GM19397 (cell line): ENCODE measurements around the gene KRTAP12-3.

ENCODE experiments used
- ATAC-seq: cut with Tn5 transposase; IDR thresholded peaks from one replicate; pipeline ENCODE4 v1.9.1; 2021; ENCODE audit warnings: mild to moderate bottlenecking, moderate library complexity; ENCODE audit not compliant: unreplicated experiment

Gene KRTAP12-3

DNA sequence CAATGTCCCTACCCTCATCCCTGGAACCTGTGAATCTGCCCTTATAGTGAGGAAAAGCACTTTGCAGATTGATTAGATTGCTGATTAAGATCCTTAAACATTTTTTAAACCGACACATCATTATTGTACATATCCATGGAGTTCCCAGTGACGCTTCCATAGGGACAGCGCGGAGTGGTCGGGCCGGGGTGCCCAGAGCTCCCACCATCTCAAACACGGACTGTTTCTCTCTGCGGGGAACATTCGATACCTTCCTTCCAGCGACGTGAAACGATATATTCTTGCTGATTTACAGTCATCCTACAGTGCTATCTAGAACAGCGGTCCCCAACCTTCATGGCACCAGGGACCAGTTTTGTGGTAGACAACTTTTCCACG is 43.3 kb downstream of the KRTAP12-3 start:
- no peak for ATAC-seq

DNA sequence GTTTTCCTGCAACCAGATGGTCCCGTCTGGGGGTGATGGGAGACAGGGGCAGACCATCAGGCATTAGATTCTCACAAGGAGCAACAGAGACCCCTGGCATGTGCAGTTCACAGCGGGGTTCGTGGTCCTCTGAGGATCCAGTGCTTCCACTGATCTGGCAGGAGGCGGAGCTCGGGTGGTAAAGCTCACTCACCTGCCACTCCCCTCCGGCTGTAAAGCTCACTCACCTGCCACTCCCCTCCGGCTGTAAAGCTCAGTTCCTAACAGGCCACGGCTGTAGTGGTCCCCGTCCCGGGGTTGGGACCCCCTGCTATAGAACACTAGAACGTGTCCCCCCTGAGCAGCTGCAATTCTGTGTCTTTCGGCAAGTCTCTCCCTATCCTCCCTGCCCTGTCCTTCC is 43.8 kb downstream of the KRTAP12-3 start:
- ATAC-seq = no peak

DNA sequence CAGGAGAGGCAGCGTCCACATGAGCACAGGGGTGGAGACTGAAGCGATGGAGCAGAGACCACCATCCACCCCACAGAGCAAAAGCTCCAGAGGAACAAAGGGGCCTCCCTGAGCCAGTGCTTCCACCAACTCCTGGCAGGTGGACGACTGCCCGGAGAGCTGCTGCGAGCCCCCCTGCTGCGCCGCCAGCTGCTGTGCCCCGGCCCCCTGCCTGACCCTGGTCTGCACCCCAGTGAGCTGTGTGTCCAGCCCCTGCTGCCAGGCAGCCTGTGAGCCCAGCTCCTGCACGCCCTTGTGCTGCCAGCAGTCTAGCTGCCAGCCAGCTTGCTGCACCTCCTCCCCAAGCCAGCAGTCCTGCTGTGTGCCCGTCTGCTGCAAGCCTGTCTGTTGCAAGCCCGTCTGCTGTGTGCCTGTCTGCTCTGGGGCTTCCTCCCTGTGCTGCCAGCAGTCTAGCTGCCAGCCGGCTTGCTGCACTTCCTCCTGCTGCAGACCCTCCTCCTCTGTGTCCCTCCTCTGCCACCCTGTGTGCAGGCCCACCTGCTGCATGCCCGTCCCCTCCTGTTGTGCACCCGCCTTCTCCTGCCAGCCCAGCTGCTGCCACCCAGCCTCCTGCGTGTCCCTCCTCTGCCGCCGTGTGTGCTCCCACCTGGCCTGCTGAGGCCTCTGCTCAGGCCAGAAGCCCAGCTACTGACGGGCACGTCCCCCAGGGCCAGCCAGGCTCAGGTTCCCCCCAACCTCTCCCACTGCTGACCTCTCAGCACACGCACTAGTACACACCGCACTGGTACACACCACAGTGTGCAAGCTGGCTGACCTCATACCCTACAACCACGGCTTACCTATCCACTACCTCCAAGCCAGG is 44.6 kb downstream of the KRTAP12-3 start:
- ATAC-seq = no peak

DNA sequence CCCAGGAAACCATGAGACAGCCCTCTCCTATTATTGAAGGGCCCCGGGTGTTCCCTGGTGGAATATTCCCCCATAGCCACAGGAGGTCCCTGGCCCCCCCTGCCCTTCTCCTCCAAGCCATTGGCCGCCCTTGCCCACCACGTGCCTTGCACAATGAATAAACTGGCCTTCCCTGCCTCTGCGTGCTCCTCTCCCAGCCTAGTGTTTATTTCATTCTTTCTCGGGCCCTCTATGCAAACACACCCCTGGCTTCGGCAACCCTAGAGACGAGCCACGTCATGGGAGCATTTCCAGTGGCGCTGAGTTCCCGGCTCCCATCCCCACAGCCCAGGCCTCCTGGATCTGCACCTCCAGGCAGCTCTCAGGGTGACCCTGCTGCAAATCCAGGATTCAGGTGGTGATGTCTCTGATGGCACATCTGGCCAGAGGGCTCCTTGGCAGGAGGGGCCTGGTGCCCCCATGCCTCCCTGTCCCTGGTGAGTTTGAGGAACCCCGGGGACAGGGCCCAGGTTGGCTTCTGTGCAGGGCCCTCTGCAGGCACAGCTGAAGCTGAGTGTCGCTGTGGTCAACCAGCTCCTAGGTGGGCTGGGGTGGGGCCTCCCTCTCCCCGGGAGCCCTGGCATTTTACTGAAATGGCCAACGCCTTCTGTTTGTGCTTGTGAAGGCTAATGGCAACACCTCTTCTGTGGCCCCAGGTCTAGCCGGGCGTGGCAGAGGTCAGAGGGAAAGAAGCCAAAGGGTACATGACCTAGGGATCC is 45.4 kb downstream of the KRTAP12-3 start:
- no peak for ATAC-seq

DNA sequence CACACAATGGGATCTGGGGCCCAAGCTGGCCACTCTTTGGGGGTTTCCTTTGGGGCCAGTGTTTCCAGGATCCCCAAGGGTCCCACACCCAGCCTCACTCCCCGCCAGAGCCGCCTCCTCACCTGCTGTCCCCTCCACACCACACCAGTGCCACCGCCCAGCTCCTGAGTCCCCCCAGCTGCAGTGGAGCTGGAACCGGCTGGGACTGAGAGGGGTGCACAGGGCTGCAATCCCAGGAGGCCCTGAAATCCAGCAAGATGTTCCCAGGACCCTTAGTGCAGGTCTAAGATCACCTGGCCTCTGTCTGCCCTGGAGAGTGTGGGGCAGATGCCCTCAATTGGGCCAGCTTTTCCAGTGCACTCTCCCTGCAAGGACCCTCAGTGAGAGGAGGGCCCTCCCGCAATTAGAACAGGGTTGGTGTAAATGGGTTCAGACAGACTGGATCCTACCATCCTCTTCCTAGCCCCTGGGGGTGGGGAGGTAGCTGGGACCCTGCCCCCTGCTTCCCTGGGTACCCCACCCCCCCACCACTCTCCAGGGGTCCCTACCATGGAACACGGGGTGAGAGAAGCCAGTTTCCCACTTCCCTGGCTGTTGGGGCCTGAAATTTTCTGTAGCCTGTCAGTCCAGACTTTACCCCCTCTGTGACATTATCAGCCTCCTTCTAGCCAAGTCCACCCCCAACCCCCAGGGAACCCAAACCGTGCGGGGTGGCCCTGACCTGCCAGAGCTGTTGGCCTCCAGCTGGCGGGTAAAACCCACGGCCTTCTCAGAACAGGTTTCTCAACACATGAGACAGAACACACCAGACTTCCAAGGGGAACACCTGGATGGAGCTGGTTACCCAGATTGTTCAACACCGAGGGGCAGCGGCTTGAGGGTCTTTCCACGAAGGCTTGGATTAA is 46.3 kb downstream of the KRTAP12-3 start:
- ATAC-seq = no peak

DNA sequence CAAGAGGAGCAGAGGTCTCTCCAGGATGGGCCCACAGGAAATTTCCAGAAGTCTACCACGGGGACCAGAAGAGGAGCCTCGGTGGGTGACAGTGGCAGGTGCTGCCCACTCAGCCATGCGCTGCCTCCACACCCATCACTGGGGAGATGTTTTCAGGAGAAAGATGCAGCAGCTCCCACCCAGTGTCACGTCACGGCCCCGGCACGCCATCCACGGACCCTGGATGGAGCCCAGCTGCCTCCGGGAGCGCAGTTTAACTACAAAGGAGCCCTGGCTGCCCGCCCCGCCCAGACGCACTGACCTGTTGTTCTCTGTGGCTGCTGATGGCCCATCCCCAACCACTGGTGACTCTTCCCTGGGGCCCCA is 46.9 kb downstream of the KRTAP12-3 start:
- ATAC-seq = no peak

DNA sequence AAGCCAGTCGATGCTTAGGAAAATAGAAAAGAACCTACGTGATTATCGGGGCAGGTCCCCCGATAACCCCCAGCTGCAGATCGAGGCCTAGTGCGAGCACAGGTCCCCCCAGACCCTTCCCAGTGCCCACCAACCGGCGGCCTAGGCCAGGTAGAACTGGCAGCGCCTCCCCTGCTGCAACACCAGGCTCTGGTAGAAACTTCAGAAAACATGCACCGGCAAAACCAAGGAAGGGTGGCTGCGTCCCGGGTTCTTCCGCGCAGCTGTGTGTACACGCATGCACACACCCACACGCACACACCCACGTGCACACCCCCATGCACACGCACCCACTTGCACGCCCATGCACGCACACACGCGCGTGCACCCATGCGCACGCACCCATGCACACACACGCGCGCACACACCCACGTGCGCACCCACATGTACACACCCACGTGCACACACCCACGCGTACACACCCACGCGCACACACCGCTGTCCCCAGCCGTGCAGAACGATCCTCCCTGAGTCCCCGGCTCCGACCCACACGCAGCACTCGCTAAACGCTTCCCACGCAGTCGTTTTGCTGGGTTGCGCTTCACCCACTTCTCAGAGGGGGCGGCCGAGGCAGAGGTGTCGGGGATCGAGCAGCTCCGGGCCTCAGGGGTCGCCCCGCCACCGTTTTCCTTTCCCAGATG is 48.4 kb downstream of the KRTAP12-3 start:
- no peak for ATAC-seq

DNA sequence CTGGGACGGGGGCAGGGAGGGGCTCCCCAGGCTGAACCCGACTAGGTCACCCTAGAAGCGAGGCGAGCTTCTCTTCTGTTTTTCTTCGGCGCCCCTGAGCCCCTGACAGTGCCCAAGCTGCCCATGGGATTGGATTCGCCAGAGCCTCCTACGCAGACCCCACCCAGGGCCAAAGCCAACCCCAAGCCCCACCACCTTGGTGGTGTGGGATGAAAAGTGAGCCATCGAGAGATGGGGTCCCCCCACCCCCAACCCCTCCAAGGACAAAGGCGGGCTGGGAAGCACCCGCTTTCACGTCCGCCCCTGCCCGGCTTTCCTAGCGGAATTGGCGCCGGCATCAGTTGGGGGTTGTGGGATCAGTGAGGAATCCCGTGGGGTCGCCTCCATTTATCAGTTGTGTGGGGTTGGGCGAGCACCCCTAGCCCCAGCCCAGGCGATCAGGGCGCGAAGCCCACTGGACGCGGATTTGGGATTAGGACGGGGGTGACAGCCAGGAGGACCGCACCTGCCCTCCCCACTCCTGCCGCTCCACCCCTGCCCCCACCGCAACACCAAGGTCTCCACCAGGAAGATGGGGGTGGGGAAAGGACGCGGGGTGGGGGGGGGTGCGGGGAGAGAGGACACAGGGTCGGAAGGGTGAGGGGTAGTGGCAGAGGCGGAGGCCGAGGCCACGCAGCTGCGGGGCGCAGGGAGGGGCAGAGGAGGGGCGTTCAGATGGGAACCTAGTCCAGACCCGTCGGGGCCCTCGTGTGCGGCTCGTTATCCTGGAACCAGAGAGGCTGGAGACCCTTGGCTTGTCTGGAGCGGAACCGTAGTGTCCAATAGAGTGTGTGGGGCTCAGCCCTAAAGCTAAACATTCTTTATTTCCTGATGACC is 49.2 kb downstream of the KRTAP12-3 start:
- ATAC-seq = no peak
